HL-60/S4 treated with phorbol 12-myristate 13-acetate at 8.2 ng/mL for 4 days and 3 days (cell line): ENCODE results near the gene PCSK6.
"Not testable (repeated sequence)": the region's sequence is repeated elsewhere in the genome, so short reads cannot be mapped to it uniquely, and the experiment has no call there.

Source experiments
- in situ Hi-C: fragments of 300-500 bp; cut with MboI; formaldehyde crosslinking; loops from 2 replicates; pipeline ENCODE4 v1.15.0; 2022; ENCODE audit warnings: low sequenced_read_pairs

The PCSK6 gene

DNA sequence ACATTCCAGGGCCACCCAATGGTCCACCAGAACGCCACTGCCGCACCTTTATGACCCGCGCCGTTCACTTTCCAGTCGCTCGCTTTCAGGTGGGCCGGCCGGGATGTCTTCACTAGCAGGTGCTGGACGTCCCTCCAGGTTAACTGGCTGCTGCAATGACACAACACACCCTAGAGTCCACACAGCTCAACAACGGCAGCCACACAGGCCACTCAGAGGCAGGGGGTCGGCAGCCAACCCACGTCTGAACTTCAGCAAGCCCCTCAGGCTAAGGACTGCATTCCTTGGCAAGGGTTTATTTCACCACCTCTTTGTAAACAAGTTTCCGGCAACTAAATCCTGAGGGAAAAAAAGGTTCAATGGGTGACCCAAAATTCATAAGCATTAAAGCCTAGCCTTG, 105.2 kb downstream of the PCSK6 start:
- in situ Hi-C loops, result no loop called here

DNA sequence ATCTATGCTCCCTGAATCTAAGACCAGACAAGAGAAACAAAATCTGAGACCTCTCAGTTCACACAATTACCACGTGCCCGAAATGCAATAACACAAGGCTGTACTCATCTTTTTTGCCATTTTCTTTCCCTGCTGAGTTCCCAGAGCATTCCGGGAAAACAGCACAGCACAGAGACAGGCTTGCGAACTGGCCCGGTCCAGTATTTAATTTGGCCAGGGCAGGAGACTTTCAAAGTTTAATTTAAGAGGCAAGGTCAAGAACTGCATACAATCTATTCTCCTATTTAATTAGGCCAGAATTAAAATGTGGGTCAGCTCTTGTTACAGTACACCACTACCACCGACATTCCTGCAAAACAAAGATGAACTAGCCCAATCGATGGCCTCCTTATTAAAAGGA, 107.0 kb downstream of the PCSK6 start:
- in situ Hi-C loops, result no loop called here

DNA sequence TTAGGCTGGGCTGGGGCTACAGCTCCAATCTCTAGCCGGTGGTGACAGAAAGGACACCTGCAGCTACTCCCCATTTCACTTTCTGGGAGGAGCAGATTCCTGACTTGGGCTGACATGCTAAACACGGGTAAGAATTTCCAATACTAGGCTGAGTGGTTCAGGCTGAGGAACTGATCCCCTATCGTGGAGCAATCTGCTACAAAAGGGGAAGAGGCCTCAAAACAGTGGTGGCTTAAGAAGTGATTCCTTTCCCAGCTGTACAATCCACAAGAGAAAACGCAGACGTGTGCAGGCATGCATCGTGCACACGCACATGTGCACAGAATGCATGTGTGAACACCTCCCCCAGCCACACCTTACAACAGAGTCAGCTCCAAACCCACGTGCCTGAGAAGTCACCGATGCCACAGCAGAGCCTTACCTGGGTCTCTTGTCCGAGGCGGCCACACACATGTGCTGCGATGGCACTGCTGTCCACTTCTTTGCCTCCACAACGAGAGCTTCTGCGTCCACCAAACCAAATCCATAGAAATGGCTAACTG, 107.8 kb downstream of the PCSK6 start:
- in situ Hi-C loops, result no loop called here

DNA sequence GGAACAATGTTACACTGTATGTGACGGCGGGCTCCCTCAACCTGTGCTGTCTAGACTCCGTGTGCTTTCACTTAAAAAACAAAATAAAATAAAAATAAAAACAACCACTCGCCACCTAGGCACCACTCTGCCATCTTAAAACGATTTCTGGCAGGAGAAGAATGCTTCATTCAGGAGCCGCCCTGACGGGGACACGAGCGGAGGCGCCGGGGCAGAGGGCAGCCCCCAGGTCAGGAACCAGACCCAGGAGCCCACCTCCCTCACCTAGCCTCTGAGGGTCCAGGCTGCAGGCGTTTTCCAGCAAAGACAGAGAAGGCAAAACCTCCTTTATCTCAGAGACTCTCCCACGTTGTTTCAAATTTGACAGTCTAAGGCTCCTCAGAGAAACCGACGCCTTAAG, 109.4 kb downstream of the PCSK6 start:
- in situ Hi-C loops, result no loop called here

DNA sequence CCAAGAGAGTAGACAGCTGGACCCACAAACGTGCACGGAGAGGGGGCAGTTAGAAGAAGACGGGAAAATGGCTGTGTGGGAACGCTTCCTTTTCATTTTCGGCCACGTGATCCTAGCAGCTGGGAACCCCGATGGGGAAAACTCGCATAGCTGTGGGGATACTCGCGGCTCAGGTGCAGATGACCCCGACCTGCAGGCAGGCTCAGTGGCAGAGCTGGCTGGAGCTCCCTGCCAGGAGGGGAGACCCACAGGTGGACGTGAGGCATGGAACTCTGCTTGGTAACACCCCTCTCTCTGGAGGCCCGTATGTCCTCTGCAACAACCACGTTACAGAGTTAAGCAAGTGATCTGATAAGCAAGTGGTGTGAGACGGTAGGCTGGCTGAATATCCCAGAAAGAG, 109.9 kb downstream of the PCSK6 start:
- in situ Hi-C loops, result no loop called here

DNA sequence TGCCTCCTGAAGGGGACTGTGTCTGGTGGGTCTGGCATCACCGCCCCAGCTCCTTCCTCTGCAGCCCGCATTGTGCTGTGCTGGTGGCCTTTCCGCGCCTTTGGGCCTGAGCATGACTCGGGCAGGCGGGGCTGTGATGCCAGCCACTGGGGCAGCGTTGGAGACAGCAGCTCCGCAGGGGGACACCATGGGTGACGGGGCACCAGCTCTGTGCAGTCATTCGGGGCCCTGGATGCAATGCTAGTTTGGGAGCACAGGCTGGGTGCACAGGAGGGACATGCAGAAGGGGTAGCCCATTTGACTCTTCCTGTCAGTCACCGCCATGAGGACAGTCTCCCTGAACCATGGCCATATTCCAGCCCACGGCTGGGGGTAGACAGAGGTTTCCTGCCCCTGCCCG, 110.6 kb downstream of the PCSK6 start:
- in situ Hi-C loops, result no loop called here

DNA sequence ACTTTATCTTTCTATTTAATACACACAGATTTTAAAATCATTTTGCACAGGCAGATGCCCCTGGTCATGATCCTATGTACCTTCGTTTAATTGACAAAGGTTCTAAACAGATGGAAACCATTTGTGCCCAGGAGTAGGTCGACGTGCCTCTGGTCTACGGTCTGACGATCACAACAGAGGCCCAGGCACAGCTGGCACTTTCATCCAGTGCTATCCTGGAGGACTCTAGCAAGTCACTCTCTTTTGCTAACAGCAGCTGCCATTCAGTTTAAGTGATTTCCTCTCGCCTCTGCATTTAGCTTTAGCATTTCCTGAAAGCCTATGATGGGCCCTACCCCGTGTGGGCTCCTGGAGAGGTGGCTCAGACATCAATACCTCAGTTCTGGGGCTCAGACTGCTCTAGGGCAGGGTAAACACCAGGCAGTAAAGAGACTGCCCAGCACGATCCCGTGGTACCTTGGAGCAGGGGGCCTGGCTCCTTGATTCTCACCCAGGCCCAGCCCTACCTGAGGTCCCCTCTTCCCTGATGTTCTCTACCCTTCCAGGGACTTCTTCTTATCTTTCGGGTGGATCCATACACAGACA, 111.2 kb downstream of the PCSK6 start:
- in situ Hi-C loops, result no loop called here

DNA sequence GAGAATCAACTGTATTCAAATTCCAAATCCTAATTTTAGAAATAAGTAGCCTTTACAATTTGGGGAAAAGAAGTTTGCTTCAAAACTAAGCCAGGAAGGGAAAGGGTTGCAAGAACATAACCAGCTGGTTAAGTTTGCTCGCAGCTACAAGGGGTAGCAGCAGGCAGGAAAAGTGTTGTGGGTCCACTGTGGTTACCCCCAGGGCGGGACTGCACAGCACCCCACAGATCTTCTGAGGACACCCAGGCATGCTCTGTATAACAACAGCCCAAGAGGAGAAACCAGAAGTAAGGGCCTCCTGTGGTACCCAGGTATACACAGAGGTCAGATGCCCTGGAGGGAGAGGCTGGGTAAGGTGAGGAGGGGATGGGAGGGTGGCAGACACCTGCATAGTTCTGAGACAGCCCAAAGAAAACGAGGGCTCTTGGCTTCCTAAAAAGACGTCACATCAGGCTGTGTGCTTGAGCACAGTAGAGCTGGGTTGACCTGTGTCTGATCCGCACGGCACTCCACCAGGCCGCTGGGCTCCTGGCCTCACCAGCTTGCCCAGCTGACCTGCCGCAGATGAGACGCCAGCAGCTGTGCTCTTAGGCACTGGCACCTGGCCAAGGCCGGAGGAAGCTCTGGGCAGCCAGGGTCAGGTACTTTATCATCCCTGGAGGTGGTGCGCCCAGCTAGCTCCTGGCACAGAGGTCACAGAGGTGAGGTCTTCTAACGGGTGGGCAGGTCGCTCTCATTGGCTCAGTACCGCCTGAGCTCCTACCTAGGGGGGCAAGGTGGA, 112.7 kb downstream of the PCSK6 start:
- in situ Hi-C loops, result no loop called here

DNA sequence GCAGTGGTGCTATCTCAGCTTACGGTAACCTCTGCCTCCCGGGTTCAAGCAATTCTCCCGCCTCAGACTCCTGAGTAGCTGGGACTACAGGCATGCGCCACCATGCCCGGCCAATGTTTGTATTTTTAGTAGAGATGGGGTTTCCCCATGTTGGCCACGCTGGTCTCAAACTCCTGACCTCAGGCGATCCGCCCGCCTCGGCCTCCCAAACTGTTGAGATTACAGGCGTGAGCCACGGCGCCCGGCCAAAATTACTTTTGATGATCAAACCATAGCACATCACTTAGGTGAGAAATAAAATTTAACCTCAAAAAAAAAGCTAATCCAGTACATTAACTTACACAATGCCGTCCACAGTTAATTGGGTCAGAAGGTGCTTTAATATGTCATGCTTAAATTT, 114.5 kb downstream of the PCSK6 start:
- in situ Hi-C loops, result not testable (repeated sequence)

DNA sequence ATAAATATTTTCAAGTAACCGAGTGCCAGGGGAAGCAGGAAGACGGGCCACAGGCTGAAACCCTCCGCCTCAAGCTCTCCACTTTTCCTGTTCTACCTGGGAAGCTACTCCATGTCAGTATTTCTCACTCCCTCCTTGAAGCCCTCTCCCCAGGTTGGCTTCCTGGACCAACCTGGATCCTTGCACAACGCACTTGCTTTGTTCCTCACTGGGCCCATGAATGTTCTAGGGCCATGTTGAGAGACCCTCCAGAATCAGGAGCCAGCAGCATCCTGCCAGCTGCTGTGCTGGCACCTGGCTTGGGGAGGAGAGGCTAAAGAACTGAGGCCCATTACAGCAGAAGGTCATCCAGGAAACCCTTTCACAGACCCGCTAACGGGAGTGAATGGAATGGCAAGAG, 115.2 kb downstream of the PCSK6 start:
- in situ Hi-C loops, result no loop called here

DNA sequence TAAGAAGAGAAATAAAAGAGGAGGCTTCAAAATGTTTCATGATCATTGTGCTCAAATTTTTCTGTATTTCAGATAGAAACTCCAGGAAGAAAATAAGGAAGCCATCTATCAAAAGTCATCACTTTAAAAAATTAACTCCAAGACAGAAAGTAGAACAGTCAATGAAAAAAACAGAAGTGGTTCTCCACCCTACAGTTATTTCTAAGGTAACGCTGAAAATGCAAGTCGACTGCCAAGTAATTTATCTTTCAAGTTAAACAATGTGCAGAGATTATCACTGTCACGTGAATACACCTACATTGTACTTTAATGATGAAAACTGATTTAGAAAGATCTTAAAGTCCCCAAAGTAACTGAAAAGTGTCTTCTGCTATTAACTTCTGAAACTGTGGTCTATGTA, 115.9 kb downstream of the PCSK6 start:
- in situ Hi-C loops, result no loop called here

DNA sequence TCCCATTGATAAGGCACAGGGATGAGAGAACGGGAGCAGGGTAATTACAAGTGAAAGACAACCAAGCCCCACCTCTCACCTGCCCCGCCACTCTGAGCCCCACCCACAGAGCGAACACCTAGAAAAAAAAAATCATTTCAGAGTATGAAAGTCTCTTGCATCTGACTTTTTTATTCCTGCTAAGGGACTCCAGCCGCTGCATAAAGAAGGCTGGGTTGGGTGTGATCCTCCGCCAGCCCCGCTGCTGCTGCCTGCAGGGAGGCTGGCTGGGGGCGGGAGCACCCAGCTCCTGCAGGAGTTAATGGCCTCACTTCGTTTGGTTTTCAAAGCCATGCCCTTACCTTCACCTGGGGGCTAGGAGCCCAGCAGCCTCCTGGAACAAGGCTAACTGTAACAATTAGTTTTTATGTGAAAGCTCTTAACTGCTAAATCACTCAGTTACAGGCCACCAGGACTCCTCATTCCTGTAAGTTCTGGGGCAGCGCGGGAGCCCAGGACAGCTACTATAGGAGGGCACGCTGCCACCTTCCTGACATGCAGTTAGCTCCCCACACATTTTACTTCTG, 116.5 kb downstream of the PCSK6 start:
- in situ Hi-C loops, result no loop called here

DNA sequence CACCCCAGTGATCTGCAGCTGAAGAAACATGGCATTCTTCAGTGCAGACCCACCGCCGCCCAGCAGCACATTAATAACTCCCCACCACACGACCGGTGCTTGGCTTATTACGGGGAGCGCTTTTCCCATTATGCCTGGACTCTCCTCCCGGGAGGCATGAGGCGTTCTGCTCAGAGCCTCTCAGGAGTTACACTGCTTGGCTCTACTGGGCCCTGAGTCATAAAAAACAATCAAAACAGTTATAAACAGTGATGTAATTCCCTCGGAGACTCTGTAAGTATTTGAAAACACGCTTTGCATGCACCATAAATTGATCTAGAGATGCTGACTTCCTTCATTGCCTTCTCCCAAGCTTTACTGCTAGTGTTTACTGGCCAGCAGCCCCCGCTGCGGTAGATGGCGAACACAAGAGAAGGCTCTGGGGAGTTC, 117.3 kb downstream of the PCSK6 start:
- in situ Hi-C loops, result no loop called here

DNA sequence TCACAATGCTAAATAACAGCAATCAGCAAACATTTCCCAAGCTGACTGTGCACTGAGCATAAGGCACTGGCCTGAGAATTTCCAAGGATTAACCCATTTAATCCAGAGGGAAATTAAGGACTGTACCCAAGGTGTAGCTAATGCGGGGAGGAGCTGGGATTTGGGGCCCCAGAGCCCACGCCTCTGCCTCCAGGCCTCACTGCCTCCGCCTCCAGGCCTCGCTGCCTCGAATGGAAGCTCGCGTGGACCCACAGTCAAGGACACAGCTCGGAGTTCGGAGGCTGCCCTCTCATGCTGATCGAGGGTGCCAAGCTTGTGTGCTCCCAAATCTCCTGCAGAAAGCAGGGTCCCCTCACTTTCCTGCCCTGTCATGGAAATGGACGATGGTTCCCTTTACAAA, 118.0 kb downstream of the PCSK6 start:
- in situ Hi-C loops, result no loop called here

DNA sequence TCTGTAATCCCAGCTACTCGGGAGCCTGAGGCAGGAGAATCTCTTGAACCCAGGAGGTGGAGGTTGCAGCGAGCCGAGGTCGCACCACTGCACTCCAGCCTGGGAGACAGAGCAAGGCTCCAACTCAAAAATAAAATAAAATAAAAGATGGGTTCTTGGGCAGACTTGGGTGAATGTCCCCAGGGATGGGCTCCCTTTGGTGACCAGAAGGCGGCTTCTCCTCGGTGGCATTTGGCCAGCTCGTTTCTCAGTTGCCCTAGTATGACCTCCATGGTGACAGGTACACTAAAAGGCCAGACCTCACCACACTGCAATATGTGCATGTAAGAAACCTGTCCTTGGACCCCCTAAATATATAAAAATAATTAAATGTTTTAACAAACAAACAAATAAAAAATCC, 118.4 kb downstream of the PCSK6 start:
- in situ Hi-C loops, result no loop called here

DNA sequence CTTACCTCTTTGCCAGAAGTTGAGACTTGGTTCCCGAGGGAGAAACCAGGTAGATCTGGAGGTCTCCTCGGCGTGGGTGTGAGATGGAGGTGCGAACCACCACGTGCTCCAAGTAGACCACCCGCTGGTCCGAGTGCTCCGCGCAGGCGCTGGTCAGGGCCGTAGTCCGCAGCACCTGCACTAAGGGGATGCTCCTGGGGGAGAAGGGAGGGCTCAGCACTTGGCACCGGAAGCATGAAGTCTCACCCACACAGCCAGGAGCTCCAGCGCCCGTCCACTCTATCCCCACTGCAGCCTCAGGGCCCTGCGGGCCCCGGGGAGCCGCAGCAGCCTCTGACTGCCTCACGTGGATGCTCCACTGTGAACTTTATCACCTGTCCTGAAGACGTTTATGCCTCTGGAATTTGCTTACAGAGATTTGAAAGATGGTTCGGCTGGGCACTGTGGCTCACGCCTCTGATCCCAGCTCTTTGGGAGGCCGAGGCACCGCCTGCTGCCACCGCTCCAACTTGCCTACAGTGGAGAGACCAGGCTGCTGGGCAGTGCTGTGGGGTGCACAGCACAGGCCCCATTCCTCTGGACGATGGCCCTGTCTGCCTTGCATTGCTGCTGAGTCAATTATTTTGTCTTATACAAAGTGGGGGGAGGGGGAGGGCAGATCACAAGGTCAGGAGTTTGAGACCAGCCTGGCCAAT, 119.0 kb downstream of the PCSK6 start:
- in situ Hi-C loops, result no loop called here

DNA sequence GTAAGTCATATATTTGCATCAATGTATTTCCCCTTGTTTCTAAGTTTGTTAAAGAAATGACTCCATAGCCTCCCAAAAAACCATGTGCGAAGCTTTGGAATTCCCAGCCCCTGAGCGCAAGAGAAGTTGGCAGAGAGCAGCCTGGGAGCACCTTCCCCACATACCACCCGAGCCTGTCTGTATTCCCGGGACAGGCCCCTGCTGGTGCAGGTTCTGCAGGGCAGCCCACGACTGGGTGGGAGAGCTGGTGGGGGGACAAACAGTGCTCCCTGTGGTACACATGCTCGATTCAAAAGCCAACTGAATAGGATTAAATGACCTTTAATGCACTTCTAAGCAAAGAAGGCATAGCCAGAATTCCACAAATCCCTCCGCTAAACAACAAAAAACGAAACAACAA, 119.8 kb downstream of the PCSK6 start:
- in situ Hi-C loops, result no loop called here

DNA sequence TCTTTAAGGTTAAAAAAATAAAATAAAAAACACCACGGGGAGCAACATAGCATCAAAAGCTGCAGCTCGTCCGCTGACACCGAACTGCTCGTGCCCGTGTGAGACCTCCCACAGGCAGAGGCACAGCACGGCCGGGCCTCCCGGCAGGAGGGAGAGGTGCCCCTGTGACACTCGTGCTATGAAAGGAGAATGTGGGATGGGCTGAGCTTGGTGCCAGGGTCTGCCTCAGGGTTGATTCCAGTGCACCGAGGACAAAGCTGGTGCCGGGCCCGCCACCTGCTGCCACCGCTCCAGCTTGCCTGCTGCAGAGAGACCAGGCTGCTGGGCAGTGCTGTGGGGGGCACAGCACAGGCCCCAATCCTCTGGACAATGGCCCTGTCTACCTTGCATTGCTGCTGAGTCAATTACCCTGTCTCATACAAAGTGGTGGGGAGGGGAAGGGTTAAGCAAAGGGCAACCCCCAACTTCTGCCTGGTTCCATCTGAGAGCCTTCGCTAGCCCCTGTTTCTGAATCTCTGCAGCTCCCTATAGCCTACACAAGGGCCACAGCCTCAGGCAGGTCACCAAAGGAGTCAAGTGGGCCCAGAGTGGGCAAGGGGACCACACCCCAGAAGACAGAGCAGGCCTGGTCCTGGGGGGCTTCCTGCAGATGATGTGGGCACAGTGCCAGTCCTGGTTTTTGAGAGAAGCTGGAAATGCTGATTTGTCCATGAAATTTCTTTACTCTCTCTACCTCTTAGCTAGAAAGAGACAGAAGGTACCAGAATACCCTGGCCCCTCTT, 120.5 kb downstream of the PCSK6 start:
- in situ Hi-C loops, result no loop called here

DNA sequence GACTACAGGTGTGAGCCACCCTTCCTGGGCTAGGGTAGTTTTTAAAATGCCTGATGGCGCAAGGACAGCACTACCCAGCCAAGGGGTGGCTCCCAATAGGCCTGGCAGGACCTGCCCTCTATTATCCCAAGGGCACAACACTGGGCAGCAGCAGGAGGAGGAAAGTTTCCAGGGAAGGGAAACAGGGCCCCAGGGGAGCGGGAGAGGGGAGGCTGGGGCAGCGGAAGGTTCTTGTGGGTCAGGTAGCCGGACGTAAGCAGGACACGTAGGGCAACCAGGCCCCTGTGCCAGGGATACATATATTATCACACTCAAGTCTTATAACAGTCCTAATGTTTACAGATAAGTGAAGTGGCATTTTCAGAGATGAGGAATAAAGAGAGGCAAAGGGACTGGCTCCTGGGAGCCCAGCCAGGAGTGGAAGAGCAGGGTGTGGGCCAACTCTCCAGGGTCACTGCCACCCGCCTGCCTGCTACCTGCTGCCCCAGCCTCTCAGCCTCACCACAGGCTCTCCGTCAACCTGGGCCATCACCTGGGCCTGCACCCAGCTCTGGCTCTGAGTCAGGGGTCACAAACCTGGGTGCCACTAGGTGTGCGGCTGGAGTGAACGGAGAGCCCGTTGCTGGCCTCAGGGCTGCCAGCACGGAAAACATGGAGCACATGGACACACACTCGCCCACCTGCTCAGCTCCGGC, 121.3 kb downstream of the PCSK6 start:
- in situ Hi-C loops, result no loop called here

DNA sequence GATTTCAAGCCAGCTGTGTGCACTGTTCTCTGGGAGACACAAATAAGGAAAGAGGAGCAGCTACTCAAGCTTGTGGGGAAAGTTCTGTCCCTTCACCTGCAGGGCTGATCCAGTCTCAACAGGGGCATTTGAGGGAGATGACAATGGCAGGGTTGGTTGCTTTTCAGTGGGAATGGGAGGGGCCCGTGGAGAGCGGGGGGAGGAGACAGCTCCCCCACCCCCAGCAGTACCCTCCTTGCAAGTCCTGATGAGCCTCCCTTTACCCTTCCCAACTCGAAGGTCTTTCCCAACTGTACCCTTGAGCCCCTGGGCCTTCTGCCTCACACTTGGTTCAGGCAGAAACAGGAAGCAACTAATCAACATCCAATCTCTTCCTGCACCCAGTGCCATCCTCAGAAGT, 122.7 kb downstream of the PCSK6 start:
- in situ Hi-C loops, result no loop called here
